GM19467 (cell line): Measurements from ENCODE around the gene VWA8.

Source experiments
- ATAC-seq: cut with Tn5 transposase; IDR thresholded peaks from one replicate; pipeline ENCODE4 v1.9.1; 2021; ENCODE audit warnings: mild to moderate bottlenecking, moderate library complexity; ENCODE audit not compliant: unreplicated experiment

VWA8 gene

DNA sequence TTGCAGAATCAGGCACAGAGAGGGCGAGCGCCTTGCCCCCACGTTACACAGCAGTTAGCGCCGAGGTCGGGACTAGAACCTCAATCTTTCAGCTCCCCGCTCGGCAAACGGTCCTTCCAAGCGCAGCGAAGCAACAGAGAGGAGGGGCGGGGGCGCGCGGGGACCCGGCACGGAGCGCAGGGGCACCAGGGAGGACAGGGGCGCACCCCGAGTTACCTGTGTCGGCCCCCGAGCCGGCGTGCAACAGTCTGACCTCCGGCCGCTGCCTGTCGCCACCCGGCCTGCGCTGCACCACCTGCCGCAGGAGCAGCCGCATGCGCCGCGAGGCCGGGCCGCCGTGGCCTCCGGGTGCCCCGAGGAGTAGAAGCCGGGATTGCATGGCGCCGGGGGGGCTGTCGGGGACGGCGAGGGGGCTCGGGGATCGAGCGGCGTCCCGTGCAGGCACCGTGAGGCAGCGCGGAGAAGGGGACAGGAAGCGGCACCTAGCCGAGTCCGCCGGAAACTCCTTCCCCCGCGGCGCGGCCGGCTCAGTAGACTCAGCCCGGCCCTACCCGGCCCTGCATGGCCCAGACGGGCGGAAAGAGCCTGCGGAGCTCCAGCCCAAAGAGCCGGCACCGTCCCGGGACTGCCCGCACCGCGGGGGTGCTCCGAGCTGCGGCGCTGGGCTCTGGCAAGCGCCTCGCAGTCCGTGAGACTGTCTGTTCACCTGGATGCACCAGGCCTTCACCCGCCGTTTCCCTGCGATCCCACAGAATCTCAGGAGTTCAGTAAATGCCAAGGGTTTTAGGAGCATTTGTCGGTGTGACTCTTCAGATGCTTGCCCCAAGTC, at the start of gene VWA8:
Gene VWA8, minus strand, starts transcription at position 473 of the 829 bp plus-strand sequence. Its CDS starts 94 bp downstream, at position 379.
- ATAC-seq, result peak; percentile 80

DNA sequence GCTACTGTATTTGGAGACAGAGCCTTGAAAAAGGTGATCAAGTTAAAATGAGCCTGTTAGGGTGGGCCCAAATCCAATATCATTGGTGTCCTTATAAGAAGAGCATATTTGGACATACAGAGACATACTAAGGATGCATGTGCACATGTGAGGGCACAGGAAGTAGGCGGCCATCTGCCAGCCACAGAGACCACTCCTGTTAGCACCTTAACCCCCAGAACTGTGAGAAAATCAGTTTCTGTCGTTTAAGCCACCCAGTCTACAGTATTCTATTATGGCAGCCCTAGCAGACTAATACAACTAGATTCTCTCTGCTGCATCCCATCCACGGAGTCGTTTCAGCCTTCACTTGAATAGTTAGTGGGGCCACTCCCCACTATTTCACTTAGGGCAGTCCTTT, 48.1 kb upstream of the VWA8 start:
- ATAC-seq, result no peak

GRCh38 chr13:42007844-42008243, 46.9 kb upstream of the VWA8 start:
- ATAC-seq, result no peak

GRCh38 chr13:42002066-42002465, 41.2 kb upstream of the VWA8 start:
- no peak for ATAC-seq

DNA sequence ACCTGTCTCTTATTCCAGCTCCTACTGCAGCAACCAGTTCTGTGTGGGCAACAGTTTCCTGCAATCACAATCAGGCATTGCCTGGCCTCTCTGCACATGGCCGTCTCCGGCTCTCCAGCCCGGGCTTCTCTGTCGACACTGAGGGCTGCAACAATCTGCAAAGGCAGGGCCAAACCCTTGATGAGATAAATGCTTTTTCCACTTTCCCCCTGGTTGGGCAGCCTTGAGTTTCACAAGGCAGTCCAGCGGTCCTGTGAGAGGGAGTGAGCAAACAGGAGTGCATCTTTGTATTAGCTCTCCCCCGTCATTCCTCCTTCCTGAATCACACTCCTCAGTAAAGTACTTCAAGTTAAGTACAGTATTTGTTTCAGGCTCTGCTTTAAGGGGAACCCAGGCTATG, 40.7 kb upstream of the VWA8 start:
- ATAC-seq, result no peak

GRCh38 chr13:42000846-42001245, 39.9 kb upstream of the VWA8 start:
- no peak for ATAC-seq

- no peak for ATAC-seq
Measured at GRCh38 chr13:41997396-41997795, 36.5 kb upstream of the VWA8 start.

- no peak for ATAC-seq
Measured at GRCh38 chr13:41995946-41996345, 35.0 kb upstream of the VWA8 start.

DNA sequence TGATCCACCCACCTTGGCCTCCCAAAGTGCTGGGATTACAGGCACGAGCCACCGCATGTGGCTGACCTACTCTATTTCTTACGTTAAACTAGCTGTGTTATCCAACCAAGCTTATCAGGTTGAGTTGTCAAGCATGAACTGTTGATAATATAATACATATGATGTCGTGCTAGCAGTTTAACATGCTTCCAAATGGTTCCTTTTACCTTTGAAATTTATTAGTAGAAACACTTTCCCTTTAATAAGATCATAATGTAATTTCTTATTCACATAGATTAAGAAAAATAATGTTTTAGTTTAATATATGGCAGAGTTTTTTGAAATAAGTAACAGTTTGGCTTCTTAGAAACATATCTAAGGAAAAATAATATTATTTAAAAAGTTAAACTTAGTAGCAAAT, 34.4 kb upstream of the VWA8 start:
- no peak for ATAC-seq

- ATAC-seq, result no peak
Measured at GRCh38 chr13:41994696-41995095, 33.8 kb upstream of the VWA8 start.

- ATAC-seq, result no peak
Measured at GRCh38 chr13:41991936-41992335, 31.0 kb upstream of the VWA8 start.

- ATAC-seq, result no peak
Measured at GRCh38 chr13:41988244-41988643, 27.3 kb upstream of the VWA8 start.

- ATAC-seq, result no peak
Measured at GRCh38 chr13:41985788-41986508, 25.0 kb upstream of the VWA8 start.

DNA sequence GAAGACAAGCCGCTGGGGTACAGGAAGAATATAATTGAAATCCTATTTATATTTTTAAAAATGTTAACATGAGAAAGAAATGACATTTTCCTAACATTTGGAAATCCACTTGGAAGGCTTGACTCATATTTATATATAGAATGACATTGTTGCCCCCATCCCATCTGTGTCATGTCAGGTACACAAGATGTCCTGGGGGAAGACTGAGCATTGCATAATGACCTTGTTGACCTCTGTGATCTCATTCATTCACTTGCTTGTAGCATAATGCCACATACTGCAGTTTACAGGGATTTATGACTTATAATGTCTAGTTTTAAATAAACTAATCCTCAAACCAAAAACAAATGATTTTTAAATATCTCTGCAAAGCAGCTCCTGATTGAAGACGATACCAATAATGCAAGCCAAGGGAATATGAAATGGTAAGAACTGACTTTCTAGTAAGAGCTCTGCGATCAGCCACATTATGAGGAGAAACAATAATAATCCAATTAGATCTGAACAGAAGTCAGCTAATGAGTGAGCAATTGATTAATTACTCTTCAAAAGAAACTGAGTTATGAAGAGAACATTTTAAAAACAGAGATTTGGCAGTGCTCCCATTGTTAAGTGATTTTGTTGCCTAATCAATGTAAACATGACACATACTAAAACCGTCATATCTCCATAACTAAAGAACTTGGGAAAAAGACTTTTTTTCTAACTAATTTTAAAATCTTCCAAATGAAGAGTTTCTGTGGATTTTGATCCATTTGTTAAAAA, 21.2 kb upstream of the VWA8 start:
- no peak for ATAC-seq

- no peak for ATAC-seq
Measured at GRCh38 chr13:41978007-41978406, 17.1 kb upstream of the VWA8 start.

- no peak for ATAC-seq
Measured at GRCh38 chr13:41976476-41976875, 15.6 kb upstream of the VWA8 start.

- ATAC-seq, result no peak
Measured at GRCh38 chr13:41974262-41974900, 13.5 kb upstream of the VWA8 start.

- ATAC-seq, result no peak
Measured at GRCh38 chr13:41973247-41973741, 12.4 kb upstream of the VWA8 start.

DNA sequence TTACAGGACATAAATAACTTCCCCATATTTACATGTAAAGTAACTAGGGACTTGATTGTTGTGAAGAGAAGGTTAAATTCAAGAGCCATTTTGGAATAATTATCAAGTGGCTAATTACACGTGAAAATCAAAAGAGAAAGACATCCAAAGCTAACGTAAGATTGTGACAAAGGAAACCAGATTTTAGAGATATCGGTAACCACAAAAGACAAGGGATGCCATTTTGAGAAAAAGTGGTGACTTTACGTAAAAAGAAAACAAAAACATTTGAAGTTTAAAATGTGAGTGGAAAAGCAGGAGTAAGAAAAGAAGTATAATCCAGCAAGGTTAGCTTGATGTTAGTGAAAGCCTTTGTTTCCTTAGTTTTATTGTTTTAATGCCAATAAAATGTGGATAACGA, 10.9 kb upstream of the VWA8 start:
- ATAC-seq, result no peak

GRCh38 chr13:41970918-41971317, 10.0 kb upstream of the VWA8 start:
- ATAC-seq, result no peak

DNA sequence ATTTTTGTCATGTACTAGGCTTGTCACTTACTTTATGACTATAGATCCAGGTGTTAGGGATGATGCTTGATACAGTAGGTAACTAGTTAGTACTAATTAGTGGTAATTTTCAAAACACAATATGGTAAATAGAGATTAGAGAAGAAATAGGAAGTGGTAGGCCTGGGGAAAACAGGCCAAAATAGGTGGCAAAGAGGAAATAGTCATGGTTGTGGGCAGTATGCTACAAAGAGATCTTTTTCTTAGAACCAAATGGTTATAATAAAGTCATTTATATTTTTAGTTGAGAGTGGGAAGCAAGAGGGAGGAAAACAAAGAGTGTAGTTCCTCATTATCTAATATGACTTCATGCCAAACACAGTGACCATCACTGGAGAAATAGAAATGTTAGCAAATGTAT, 9.1 kb upstream of the VWA8 start:
- no peak for ATAC-seq
